GM19438 (cell line): ENCODE results near the gene FMNL2.
A peak's percentile ranks its signal among the peaks of the same experiment; 100 is the strongest.

Experiments
- ATAC-seq: cut with Tn5 transposase; IDR thresholded peaks from one replicate; pipeline ENCODE4 v1.9.1; 2021; ENCODE audit warnings: low read depth; ENCODE audit not compliant: unreplicated experiment

Gene FMNL2

GRCh38 chr2:152441961-152442360, 107.0 kb downstream of the FMNL2 start:
- ATAC-seq: peak; percentile 53

GRCh38 chr2:152443771-152444170, 108.8 kb downstream of the FMNL2 start:
- ATAC-seq: no peak

GRCh38 chr2:152444448-152444847, 109.5 kb downstream of the FMNL2 start:
- no peak for ATAC-seq

GRCh38 chr2:152445375-152445774, 110.4 kb downstream of the FMNL2 start:
- no peak for ATAC-seq

GRCh38 chr2:152445791-152446201, 110.8 kb downstream of the FMNL2 start:
- ATAC-seq: no peak

GRCh38 chr2:152446213-152446612, 111.2 kb downstream of the FMNL2 start:
- no peak for ATAC-seq

- no peak for ATAC-seq
These were observed 112.9 kb downstream of the FMNL2 start for GRCh38 chr2:152447897-152448296.

- no peak for ATAC-seq
These were observed 113.6 kb downstream of the FMNL2 start for GRCh38 chr2:152448606-152449005.

- ATAC-seq: no peak
These were observed 114.6 kb downstream of the FMNL2 start for GRCh38 chr2:152449578-152449977.

- no peak for ATAC-seq
These were observed 115.2 kb downstream of the FMNL2 start for GRCh38 chr2:152450176-152450575.

- no peak for ATAC-seq
These were observed 117.4 kb downstream of the FMNL2 start for GRCh38 chr2:152452256-152452973.

- no peak for ATAC-seq
These were observed 118.3 kb downstream of the FMNL2 start for GRCh38 chr2:152453129-152453911.

GRCh38 chr2:152454371-152454770, 119.4 kb downstream of the FMNL2 start:
- no peak for ATAC-seq

- no peak for ATAC-seq
These were observed 120.0 kb downstream of the FMNL2 start for GRCh38 chr2:152454960-152455359.

- ATAC-seq: no peak
These were observed 120.8 kb downstream of the FMNL2 start for GRCh38 chr2:152455738-152456137.

GRCh38 chr2:152456262-152456661, 121.3 kb downstream of the FMNL2 start:
- no peak for ATAC-seq

GRCh38 chr2:152458441-152458940, 123.5 kb downstream of the FMNL2 start:
- no peak for ATAC-seq

GRCh38 chr2:152459091-152459490, 124.1 kb downstream of the FMNL2 start:
- ATAC-seq: no peak

- no peak for ATAC-seq
These were observed 125.6 kb downstream of the FMNL2 start for GRCh38 chr2:152460567-152460966.

GRCh38 chr2:152462120-152462519, 127.1 kb downstream of the FMNL2 start:
- no peak for ATAC-seq

GRCh38 chr2:152462779-152463178, 127.8 kb downstream of the FMNL2 start:
- ATAC-seq: no peak
